B cell (primary cell): ENCODE results near the gene GRB10. TPM values are rescaled to one million over a fixed set of nuclear protein-coding genes. Genes with fewer than 3 reads are reported as not detected.

ENCODE experiments used
- ATAC-seq: fragments of 200-7000 bp; cut with Tn5 transposase; one replicate; pipeline ENCODE4 v1.10.0; 2021; ENCODE audit warnings: low read depth, mild to moderate bottlenecking, moderate number of reproducible peaks, moderate library complexity
- CTCF ChIA-PET: fragments of 350-600 bp; sonication (Branson Sonifier 250); formaldehyde crosslinking; loops from one replicate; lab custom pipeline; 2021; ENCODE audit warnings: antibody characterized with exemption, inconsistent platforms; lab: Charles Lee
- POLR2A ChIA-PET: fragments of 350-600 bp; sonication (Branson Sonifier 250); formaldehyde crosslinking; loops from one replicate; lab custom pipeline; 2021; ENCODE audit warnings: antibody characterized with exemption; lab: Charles Lee
- DNase-seq: peaks from one replicate; pipeline ENCODE4 v3.0.0; 2013
- H2AFZ ChIP-seq: 2 replicates; pipeline ENCODE4 v1.6.1; 2012; ENCODE audit warnings: mild to moderate bottlenecking, low read depth, low read length; ENCODE audit not compliant: insufficient read depth, poor library complexity, severe bottlenecking
- H3K27ac ChIP-seq, 2 donors: 1 replicate in 1 of 2; 2 replicates in 1 of 2; pipeline ENCODE4 v1.5.1; 2012 to 2013; ENCODE audit warnings: low read length in 2 of 2, mild to moderate bottlenecking in 2 of 2, moderate library complexity in 1 of 2
- H3K27me3 ChIP-seq, 4 experiments: fragments of 200-600 bp in 1 of 4; sonication (generic) in 1 of 4; replicated peaks in 1 of 4; 1 replicate in 2 of 4; 2 replicates in 2 of 4; pipeline versions ENCODE4 v1.6.1 to v1.7.0; 2013 to 2016; ENCODE audit warnings: low read length in 3 of 4, mild to moderate bottlenecking in 2 of 4, mixed read lengths in 1 of 4, moderate library complexity in 1 of 4; ENCODE audit not compliant: insufficient read depth in 4 of 4, control insufficient read depth in 3 of 4; ENCODE audit errors: control extremely low read depth in 1 of 4
- H3K36me3 ChIP-seq, 2 experiments: replicated peaks in 1 of 2; 1 replicate in 1 of 2; 2 replicates in 1 of 2; pipeline versions ENCODE4 v1.6.1 to v1.7.1; 2013; ENCODE audit warnings: low read length in 1 of 2; ENCODE audit not compliant: insufficient read depth in 2 of 2, control insufficient read depth in 1 of 2; ENCODE audit errors: control extremely low read depth in 1 of 2, extremely low read depth in 1 of 2
- H3K4me1 ChIP-seq, 2 donors: fragments of 200-600 bp in 1 of 2; sonication (generic) in 1 of 2; 1 replicate in 1 of 2; 2 replicates in 1 of 2; pipeline versions ENCODE4 v1.5.1 to v1.6.1; 2013 to 2017; ENCODE audit warnings: low read length in 2 of 2; ENCODE audit not compliant: control insufficient read depth in 2 of 2, insufficient read depth in 2 of 2
- H3K4me2 ChIP-seq: replicated peaks from 2 replicates; pipeline ENCODE3; 2012; ENCODE audit warnings: mild to moderate bottlenecking, low read depth, low read length; ENCODE audit not compliant: poor library complexity, severe bottlenecking
- H3K4me3 ChIP-seq, 5 experiments: fragments of 200-600 bp in 1 of 5; sonication (generic) in 1 of 5; 1 replicate in 3 of 5; 2 replicates in 2 of 5; pipeline versions ENCODE4 v1.5.1 to v1.7.0; 2011 to 2016; ENCODE audit warnings: low read length in 4 of 5, mild to moderate bottlenecking in 4 of 5, low read depth in 2 of 5, control low read depth in 1 of 5, moderate library complexity in 1 of 5; ENCODE audit not compliant: insufficient read depth in 1 of 5; ENCODE audit errors: control extremely low read depth in 1 of 5, extremely low read depth in 1 of 5
- H3K79me2 ChIP-seq: fragments of 200-600 bp; sonication (generic); one replicate; pipeline ENCODE4 v1.6.0; 2016; ENCODE audit warnings: low read length; ENCODE audit not compliant: control insufficient read depth, insufficient read depth
- H3K9ac ChIP-seq: fragments of 200-600 bp; sonication (generic); 2 replicates; pipeline ENCODE4 v1.6.1; 2017; ENCODE audit warnings: mild to moderate bottlenecking, low read length, moderate library complexity
- H3K9me3 ChIP-seq, 3 donors: one replicate each; pipeline versions ENCODE4 v1.6.1 to v1.7.1; 2013; ENCODE audit warnings: low read length in 2 of 3; ENCODE audit not compliant: control insufficient read depth in 2 of 3, insufficient read depth in 1 of 3; ENCODE audit errors: control extremely low read depth in 1 of 3
- H4K20me1 ChIP-seq: 2 replicates; pipeline ENCODE4 v1.6.0; 2012; ENCODE audit warnings: mild to moderate bottlenecking, low read length; ENCODE audit not compliant: insufficient read depth, control insufficient read depth, poor library complexity, severe bottlenecking
- H3K27ac Mint-ChIP-seq: one replicate; pipeline ENCODE4 v1.8.0; 2021; ENCODE audit warnings: mixed read lengths
- H3K27me3 Mint-ChIP-seq: one replicate; pipeline ENCODE4 v1.8.0; 2021; ENCODE audit warnings: mixed read lengths
- H3K4me1 Mint-ChIP-seq: one replicate; pipeline ENCODE4 v1.8.0; 2021; ENCODE audit warnings: mixed read lengths
- H3K4me3 Mint-ChIP-seq: one replicate; pipeline ENCODE4 v1.8.0; 2021; ENCODE audit warnings: mixed read lengths
- H3K9me3 Mint-ChIP-seq: one replicate; pipeline ENCODE4 v1.8.0; 2022; ENCODE audit warnings: mixed read lengths; ENCODE audit not compliant: insufficient read depth
- EZH2 ChIP-seq: IDR thresholded peaks from 2 replicates; pipeline ENCODE4 v1.6.1; 2012; ENCODE audit warnings: borderline replicate concordance, low read depth, mild to moderate bottlenecking, moderate library complexity, low read length; ENCODE audit not compliant: insufficient read depth, poor library complexity, severe bottlenecking
- WGBS: methylation state at CpG from one replicate; pipeline ENCODE4 v1.1.5; 2013; ENCODE audit warnings: missing lambda C conversion rate; ENCODE audit not compliant: insufficient coverage; 5-methylcytosine and 5-hydroxymethylcytosine counted together
- intact Hi-C: fragments of 100-400 bp; cut with micrococcal nuclease; formaldehyde crosslinking; loops from one replicate; pipeline ENCODE4 v1.10.0; 2022
- polyA plus RNA-seq: library from polyadenylated mRNA; depleted of rRNA; stranded (reverse); fragments of >200 nt; gene quantifications from 2 replicates; pipeline ENCODE4 v1.2.3, GENCODE V29; 2012
- total RNA-seq, 2 donors: library from RNA; stranded (reverse); fragments of 120-200 nt in 1 of 2; gene quantifications; 1 replicate in 1 of 2; 2 replicates in 1 of 2; pipeline versions ENCODE4 v1.2.3 to v1.2.4, GENCODE V29; 2013 to 2022
- TF ChIP-seq, protein P1 (sequence below): fragments of 200-600 bp; IDR thresholded peaks from one replicate; pipeline ENCODE4 v1.8.0; 2022; ENCODE audit warnings: antibody characterized with exemption, mild to moderate bottlenecking

Gene GRB10
- total and polyA plus RNA-seq, 2 donors (not counting 1 experiment from before 2014, with no cell fraction given) = 0.04 TPM; not detected in 1

DNA sequence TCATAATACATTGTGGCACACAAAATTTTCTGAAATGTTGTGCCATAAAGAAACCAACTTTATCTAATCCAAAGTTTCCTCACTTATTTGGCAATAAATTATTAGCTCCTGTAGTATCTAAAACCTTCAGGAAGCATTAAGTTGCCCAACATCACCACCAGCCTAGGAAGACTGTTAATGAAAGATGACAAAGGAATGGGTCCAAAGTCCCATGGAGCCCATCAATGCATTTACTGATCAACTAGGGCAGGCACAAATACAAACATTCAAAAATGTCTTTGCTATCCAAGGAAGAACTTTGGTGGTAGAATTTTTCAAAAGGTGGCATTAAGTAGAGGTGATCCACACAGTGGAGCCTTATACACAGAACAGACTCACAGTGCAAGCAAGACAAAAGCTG, 4.5 kb downstream of the GRB10 start:
- no peak for TF ChIP-seq EZH2
- TF ChIP-seq, protein P1, sequence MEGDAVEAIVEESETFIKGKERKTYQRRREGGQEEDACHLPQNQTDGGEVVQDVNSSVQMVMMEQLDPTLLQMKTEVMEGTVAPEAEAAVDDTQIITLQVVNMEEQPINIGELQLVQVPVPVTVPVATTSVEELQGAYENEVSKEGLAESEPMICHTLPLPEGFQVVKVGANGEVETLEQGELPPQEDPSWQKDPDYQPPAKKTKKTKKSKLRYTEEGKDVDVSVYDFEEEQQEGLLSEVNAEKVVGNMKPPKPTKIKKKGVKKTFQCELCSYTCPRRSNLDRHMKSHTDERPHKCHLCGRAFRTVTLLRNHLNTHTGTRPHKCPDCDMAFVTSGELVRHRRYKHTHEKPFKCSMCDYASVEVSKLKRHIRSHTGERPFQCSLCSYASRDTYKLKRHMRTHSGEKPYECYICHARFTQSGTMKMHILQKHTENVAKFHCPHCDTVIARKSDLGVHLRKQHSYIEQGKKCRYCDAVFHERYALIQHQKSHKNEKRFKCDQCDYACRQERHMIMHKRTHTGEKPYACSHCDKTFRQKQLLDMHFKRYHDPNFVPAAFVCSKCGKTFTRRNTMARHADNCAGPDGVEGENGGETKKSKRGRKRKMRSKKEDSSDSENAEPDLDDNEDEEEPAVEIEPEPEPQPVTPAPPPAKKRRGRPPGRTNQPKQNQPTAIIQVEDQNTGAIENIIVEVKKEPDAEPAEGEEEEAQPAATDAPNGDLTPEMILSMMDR = no peak
- H3K4me1 ChIP-seq = peaks cover 0 to 4% of the 10 kb centered on the region in 2 donors
- H3K9me3 ChIP-seq = peaks cover 0 to 13% (median 0%) of the 10 kb centered on the region in 3 donors
- peaks cover 15% of the 10 kb centered on the region for H3K27me3 Mint-ChIP-seq
- H2AFZ ChIP-seq = no peak overlapping the region
- H3K4me1 Mint-ChIP-seq = peaks cover 6% of the 10 kb centered on the region
- no peak overlapping the region for H3K4me3 Mint-ChIP-seq
- no peak overlapping the region for H3K27ac ChIP-seq
- no peak overlapping the region for H3K9ac ChIP-seq
- CTCF ChIA-PET = interaction anchor here (1.2 kb wide), 1 partner anchor 17 kb away, joined by 3 read pairs; no protein-coding TSS in a partner anchor
- peaks cover 0 to 16% (median 1%) of the 10 kb centered on the region in 4 experiments for H3K27me3 ChIP-seq
- intact Hi-C loops = no loop called here
- POLR2A ChIA-PET = no interaction called here
- ATAC-seq (no peak), DNase-seq (no peak)
- H3K36me3 ChIP-seq = no peaks in the 10 kb centered on the region
- no peak overlapping the region for H3K27ac Mint-ChIP-seq
- H4K20me1 ChIP-seq = no peaks in the 10 kb centered on the region
- no peaks in the 10 kb centered on the region for H3K79me2 ChIP-seq
- H3K9me3 Mint-ChIP-seq = no peaks in the 10 kb centered on the region
- H3K4me2 ChIP-seq = no peak overlapping the region
- H3K4me3 ChIP-seq = no peak overlapping the region

DNA sequence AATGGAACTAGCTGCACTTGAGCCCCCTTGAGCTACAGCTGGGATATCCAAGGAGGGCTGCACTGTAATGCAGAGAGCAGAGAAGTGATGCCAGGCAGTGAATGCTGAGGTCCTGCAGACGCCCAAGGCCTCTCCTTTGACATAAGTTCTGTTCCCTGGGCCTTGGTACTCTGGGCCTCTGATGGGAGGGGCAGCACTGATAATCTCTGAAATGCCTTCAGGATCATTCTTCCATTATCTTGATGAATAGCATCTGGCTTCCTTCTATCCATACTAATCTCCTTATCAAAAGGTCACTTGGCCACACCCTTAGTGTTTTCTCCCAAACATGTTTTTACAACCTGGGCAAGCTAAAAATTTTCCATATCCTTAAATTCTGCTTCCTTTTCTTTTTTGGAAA, 6.9 kb downstream of the GRB10 start:
- ATAC-seq (no peak), DNase-seq (no peak)
- no peaks in the 10 kb centered on the region for H3K79me2 ChIP-seq
- WGBS = 79% methylated on average over 1 of the region's 1 CpG
- no peak overlapping the region for H3K27ac ChIP-seq
- no peaks in the 10 kb centered on the region for H3K4me1 ChIP-seq
- no peaks in the 10 kb centered on the region for H3K4me1 Mint-ChIP-seq
- TF ChIP-seq, protein P1 = no peak
- no peak for TF ChIP-seq EZH2
- H3K36me3 ChIP-seq = no peaks in the 10 kb centered on the region
- ChIA-PET POLR2A (no interaction called here), CTCF (no interaction called here)
- H3K9me3 Mint-ChIP-seq = no peaks in the 10 kb centered on the region
- H3K27me3 Mint-ChIP-seq = peaks cover 3% of the 10 kb centered on the region
- no peak overlapping the region for H3K9ac ChIP-seq
- no peak overlapping the region for H3K4me3 ChIP-seq
- H3K27ac Mint-ChIP-seq = no peak overlapping the region
- H3K4me3 Mint-ChIP-seq = no peak overlapping the region
- H3K4me2 ChIP-seq = no peak overlapping the region
- no peaks in the 10 kb centered on the region for H4K20me1 ChIP-seq
- H3K9me3 ChIP-seq = peaks cover 0 to 9% (median 0%) of the 10 kb centered on the region in 3 donors
- no peak overlapping the region for H2AFZ ChIP-seq
- peaks cover 0 to 2% (median 0%) of the 10 kb centered on the region in 4 experiments for H3K27me3 ChIP-seq
- intact Hi-C loops = no loop called here
